Heart left ventricle (tissue), 16 donors: ENCODE results near the gene NRN1L. TPM values are rescaled to one million over a fixed set of nuclear protein-coding genes. Genes with fewer than 3 reads are reported as not detected.
"Not testable (repeated sequence)": the region's sequence is repeated elsewhere in the genome, so short reads cannot be mapped to it uniquely, and the experiment has no call there.

ENCODE experiments used
- ATAC-seq, 4 donors: fragments of 200-7000 bp; cut with Tn5 transposase; one replicate each; pipeline ENCODE4 v1.9.1; 2020 to 2022; ENCODE audit warnings: moderate library complexity in 4 of 4, mild to moderate bottlenecking in 3 of 4, moderate number of reproducible peaks in 1 of 4
- DNase-seq, 5 donors: peaks; one replicate each; pipeline ENCODE4 v3.0.0-alpha.2; 2020
- H3K27ac ChIP-seq, 12 donors: fragments of 200-600 bp; sonication (generic) in 4 of 12; one replicate each; pipeline versions ENCODE4 v1.5.0 to v1.8.0; 2016 to 2022; ENCODE audit warnings: mild to moderate bottlenecking in 2 of 12
- H3K27me3 ChIP-seq, 9 donors: fragments of 200-600 bp; sonication (generic) in 2 of 9; one replicate each; pipeline versions ENCODE4 v1.5.1 to v1.8.0; 2016 to 2022; ENCODE audit warnings: mild to moderate bottlenecking in 3 of 9
- H3K36me3 ChIP-seq, 9 donors: fragments of 200-600 bp; sonication (generic) in 2 of 9; one replicate each; pipeline versions ENCODE4 v1.5.0 to v1.8.0; 2018 to 2022; ENCODE audit warnings: mild to moderate bottlenecking in 2 of 9
- H3K4me1 ChIP-seq, 12 donors: fragments of 200-600 bp; sonication (generic) in 4 of 12; one replicate each; pipeline versions ENCODE4 v1.5.0 to v1.8.0; 2016 to 2022; ENCODE audit warnings: mild to moderate bottlenecking in 3 of 12
- H3K4me3 ChIP-seq, 12 donors: fragments of 200-600 bp; sonication (generic) in 4 of 12; one replicate each; pipeline versions ENCODE4 v1.5.0 to v1.8.0; 2017 to 2022; ENCODE audit warnings: mild to moderate bottlenecking in 9 of 12, moderate library complexity in 4 of 12
- H3K9me3 ChIP-seq, 12 donors: fragments of 200-600 bp; sonication (generic) in 4 of 12; one replicate each; pipeline versions ENCODE4 v1.5.0 to v1.8.0; 2016 to 2022; ENCODE audit warnings: mild to moderate bottlenecking in 1 of 12
- CTCF ChIP-seq, 12 donors: fragments of 200-600 bp; sonication (generic) in 4 of 12; IDR thresholded peaks; one replicate each; pipeline versions ENCODE4 v1.5.0 to v1.8.0; 2018 to 2022; ENCODE audit warnings: antibody characterized with exemption in 12 of 12, mild to moderate bottlenecking in 5 of 12
- POLR2A ChIP-seq, 2 donors: fragments of 450-650 bp; IDR thresholded peaks; one replicate each; pipeline ENCODE4 v1.6.1; 2017; ENCODE audit warnings: antibody characterized with exemption in 2 of 2, mild to moderate bottlenecking in 2 of 2, moderate library complexity in 2 of 2
- WGBS, 4 donors: extraction: QIAGEN DNeasy Blood & Tissue Kit in 2 of 4; methylation state at CpG; one replicate each; pipeline versions ENCODE4 v1.1.5 to v1.1.7; 2013 to 2018; 5-methylcytosine and 5-hydroxymethylcytosine counted together
- intact Hi-C, 10 donors: fragments of 100-400 bp; cut with DNase I; formaldehyde crosslinking; loops; one replicate each; pipeline versions ENCODE4 v1.11.1 to v1.14.2; 2022
- polyA plus RNA-seq, 2 donors: library from polyadenylated mRNA; stranded (reverse); fragments of 200-250 nt; gene quantifications; one replicate each; pipeline ENCODE4 v1.2.3, GENCODE V29; 2013
- total RNA-seq, 9 donors: library from RNA; depleted of rRNA in 2 of 9; stranded (reverse); fragments of >200 nt in 2 of 9; fragmentation: NEBNext Ultra II Directional in 3 of 9; extraction: Animal tissue kit (Norgen Biotek cat#: 25700) in 3 of 9; gene quantifications; one replicate each; pipeline versions ENCODE4 v1.1.0 to v1.2.4, GENCODE V29; 2016 to 2023
- donor health status: ischemic (EF 13 %, LVEDD 7.1; RV severe dilation, severe dysfunction).
- donor health status: healthy with polysubstance abuse.
- donor health status: DM: no; HTN: yes; CAD: no.
- donor health status: DM: no; HTN: no; CAD: no.
- donor health status: ischemic (EF 25% LVEDD 6.9; RV normal size, moderate dysfunction).
- donor health status: ischemic (EF 25% LVEDD 5.7; RV mildly dilated, moderate dysfunction).
- donor health status: healthy.
- donor health status: DM: yes; HTN: yes; CAD: no.
- donor health status: ischemic (EF 35%, LVEDD 5.7; RV mildly dilated, moderate dysfunction).
- donor health status: nonischemic (EF 11% LVEDD 7.7; RV severe dilation, severe dysfunction).
- donor health status: DM: yes; HTN: yes; CAD: no.
- donor health status: PGD.
- donor health status: ischemic (EF 29% LVEDD 5.4; RV normal size, mild dysfunction).
- donor health status: nonischemic (EF 23%, LVEDD 6.1; RV moderate dilation, normal function).

Gene NRN1L
- total and polyA plus RNA-seq, 11 donors: 0.78 to 5.8 (median 1.7) TPM; not detected in 3

DNA sequence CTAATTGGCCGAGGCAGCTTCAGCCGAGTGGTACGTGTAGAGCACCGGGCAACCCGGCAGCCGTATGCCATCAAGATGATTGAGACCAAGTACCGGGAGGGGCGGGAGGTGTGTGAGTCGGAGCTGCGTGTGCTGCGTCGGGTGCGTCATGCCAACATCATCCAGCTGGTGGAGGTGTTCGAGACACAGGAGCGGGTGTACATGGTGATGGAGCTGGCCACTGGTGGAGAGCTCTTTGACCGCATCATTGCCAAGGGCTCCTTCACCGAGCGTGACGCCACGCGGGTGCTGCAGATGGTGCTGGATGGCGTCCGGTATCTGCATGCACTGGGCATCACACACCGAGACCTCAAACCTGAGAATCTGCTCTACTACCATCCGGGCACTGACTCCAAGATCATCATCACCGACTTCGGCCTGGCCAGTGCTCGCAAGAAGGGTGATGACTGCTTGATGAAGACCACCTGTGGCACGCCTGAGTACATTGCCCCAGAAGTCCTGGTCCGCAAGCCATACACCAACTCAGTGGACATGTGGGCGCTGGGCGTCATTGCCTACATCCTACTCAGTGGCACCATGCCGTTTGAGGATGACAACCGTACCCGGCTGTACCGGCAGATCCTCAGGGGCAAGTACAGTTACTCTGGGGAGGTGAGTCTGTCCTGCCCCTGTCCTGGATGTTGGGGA lies 24.5 kb downstream of the NRN1L start:
- no peak for TF ChIP-seq CTCF (IDR thresholded peaks at IDR 0.05)
- no peak for TF ChIP-seq POLR2A (IDR thresholded peaks at IDR 0.05)
- WGBS, 4 donors: 91 to 96% (median 94%) methylated on average over 33 to 36 of the region's 36 CpGs
- no peak for ATAC-seq

GRCh38 chr16:67910158-67910557 lies 25.5 kb downstream of the NRN1L start:
- WGBS, 4 donors: 71 to 82% (median 71%) methylated on average over 2 of the region's 2 CpGs
- Histone ChIP-seq H3K36me3 (peaks cover 0 to 58% (median 43%) of the 10 kb centered on the region in 9 donors), H3K4me3 (no peak overlapping the region), H3K4me1 (peaks cover 0 to 14% (median 0%) of the 10 kb centered on the region in 12 donors), H3K27me3 (no peaks in the 10 kb centered on the region), H3K27ac (no peak overlapping the region), H3K9me3 (no peaks in the 10 kb centered on the region)
- no peak for TF ChIP-seq POLR2A (IDR thresholded peaks at IDR 0.05)
- no peak for TF ChIP-seq CTCF (IDR thresholded peaks at IDR 0.05)
- ATAC-seq: no peak
- intact Hi-C loops: no loop called here
- no peak for DNase-seq

More for the DNA sequence above, 24.5 kb downstream of the NRN1L start:
- no peaks in the 10 kb centered on the region for H3K9me3 ChIP-seq
- intact Hi-C loops: no loop called here
- no peaks in the 10 kb centered on the region for H3K27me3 ChIP-seq
- H3K4me1 ChIP-seq: peaks cover 0 to 6% (median 0%) of the 10 kb centered on the region in 12 donors
- H3K4me3 ChIP-seq: no peak overlapping the region
- peaks cover 0 to 56% (median 43%) of the 10 kb centered on the region in 9 donors for H3K36me3 ChIP-seq
- no peak overlapping the region for H3K27ac ChIP-seq
- no peak for DNase-seq

DNA sequence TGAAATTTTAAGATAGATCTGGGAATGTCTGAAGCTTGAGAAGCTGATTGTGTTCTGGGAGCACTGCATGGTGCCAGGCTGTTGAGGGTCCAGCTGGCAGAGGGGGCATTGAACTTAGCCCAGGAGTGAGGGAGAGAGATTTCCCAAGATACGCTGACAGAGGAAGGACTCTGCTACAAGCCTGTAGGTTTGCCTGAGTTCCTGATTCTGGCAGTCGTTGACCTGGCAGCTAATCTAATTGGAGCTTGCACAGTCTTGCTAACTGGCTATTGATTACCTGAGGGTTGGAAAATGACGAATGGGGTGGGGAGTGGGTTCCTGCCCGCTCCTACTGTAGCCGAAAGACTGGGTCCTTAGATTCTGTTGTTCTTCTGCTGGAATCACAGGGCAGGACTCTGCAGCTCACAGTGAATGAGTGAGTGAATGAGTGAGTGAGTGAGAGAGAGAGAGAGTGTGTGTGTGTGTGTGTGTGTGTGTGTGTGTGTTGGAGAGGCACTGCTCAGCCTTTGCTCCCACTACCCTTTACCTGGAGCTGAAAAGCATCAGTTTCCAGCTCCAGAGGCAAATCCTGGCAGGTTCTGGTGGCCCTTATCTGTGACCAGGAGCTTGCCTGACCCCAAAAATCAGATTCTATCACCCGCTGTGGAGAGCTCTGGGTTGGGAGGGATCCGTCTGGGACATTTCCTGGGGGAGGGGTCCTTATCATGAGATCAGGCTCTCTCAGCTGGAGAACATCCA lies 30.2 kb downstream of the NRN1L start:
- Histone ChIP-seq H3K27me3 (no peaks in the 10 kb centered on the region), H3K4me1 (peaks cover 0 to 61% (median 37%) of the 10 kb centered on the region in 12 donors), H3K27ac (no peak overlapping the region), H3K36me3 (peaks cover 0 to 56% (median 29%) of the 10 kb centered on the region in 9 donors), H3K4me3 (no peak overlapping the region), H3K9me3 (no peaks in the 10 kb centered on the region)
- no peak for TF ChIP-seq POLR2A (IDR thresholded peaks at IDR 0.05)
- TF ChIP-seq CTCF (IDR thresholded peaks at IDR 0.05): no peak
- DNase-seq (no peak), ATAC-seq (no peak)
- intact Hi-C loops: loop anchor here in 1 of 10 donors (5.0 kb wide), 1 partner anchor 98 kb away; no protein-coding TSS in a partner anchor
- WGBS, 4 donors: 73 to 79% (median 76%) methylated on average over 6 to 7 of the region's 7 CpGs

- Histone ChIP-seq H3K4me1 (peaks cover 0 to 66% (median 41%) of the 10 kb centered on the region in 12 donors), H3K36me3 (peaks cover 0 to 51% (median 25%) of the 10 kb centered on the region in 9 donors)
- H3K9me3 ChIP-seq, H3K4me3 ChIP-seq, H3K27me3 ChIP-seq, ATAC-seq, DNase-seq, H3K27ac ChIP-seq: not testable (repeated sequence)
- intact Hi-C loops: loop anchor here in 1 of 10 donors (5.0 kb wide), 1 partner anchor 98 kb away; no protein-coding TSS in a partner anchor
- 40 to 71% (median 61%) methylated on average over 2 of the region's 2 CpGs for WGBS, 4 donors
These were observed 30.7 kb downstream of the NRN1L start for GRCh38 chr16:67915496-67915769.
